PFSK-1 (cell line): Measurements from ENCODE around the gene RNF148.

Experiments used
- FOXP2 ChIP-seq: optimal IDR thresholded peaks from 2 replicates; pipeline ENCODE3; 2011; ENCODE audit warnings: borderline replicate concordance, control low read depth, inconsistent platforms; ENCODE audit not compliant: insufficient read depth; ENCODE audit errors: extremely low read length, extremely low read depth
- POLR2AphosphoS5 ChIP-seq: IDR thresholded peaks from 2 replicates; pipeline ENCODE4 v1.6.1; 2012; ENCODE audit warnings: low read depth, mild to moderate bottlenecking, control low read depth, low read length, moderate library complexity
- SIN3A ChIP-seq: IDR thresholded peaks from 2 replicates; pipeline ENCODE4 v1.6.1; 2012; ENCODE audit warnings: mild to moderate bottlenecking, low read length, moderate library complexity, borderline replicate concordance; ENCODE audit not compliant: insufficient read depth
- TAF1 ChIP-seq: IDR thresholded peaks from 2 replicates; pipeline ENCODE4 v1.6.1; 2012; ENCODE audit warnings: low read length, control low read depth, borderline replicate concordance; ENCODE audit not compliant: insufficient read depth
- TF ChIP-seq, protein P1 (sequence below), 2 experiments: IDR thresholded peaks; 2 replicates each; pipeline versions ENCODE4 v1.6.1 to v1.8.0; 2011 to 2012; ENCODE audit warnings: low read depth in 2 of 2, low read length in 2 of 2, control low read depth in 1 of 2, inconsistent platforms in 1 of 2, mild to moderate bottlenecking in 1 of 2, moderate library complexity in 1 of 2; ENCODE audit not compliant: insufficient read depth in 1 of 2

The RNF148 gene

DNA sequence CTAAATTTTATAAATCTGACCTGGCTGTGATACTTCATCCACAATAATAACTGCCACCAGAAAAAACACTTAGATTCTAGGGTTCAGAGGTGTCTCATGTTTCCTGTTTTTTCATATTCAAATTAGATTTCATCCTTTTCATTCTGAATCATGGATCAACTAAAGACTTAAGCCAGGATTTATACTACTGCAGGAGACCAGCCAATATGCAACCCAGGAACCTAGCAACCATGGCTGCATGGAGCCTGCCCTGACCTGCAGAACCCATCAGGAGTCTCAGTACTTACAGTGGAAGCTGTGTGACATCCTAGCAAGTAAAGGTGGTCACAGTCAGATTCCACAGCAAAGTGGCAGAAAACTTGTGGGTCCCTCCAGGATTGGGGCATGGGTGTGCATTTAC is 40.5 kb upstream of the RNF148 start:
- TF ChIP-seq FOXP2 (no peak), SIN3A (no peak), TAF1 (no peak), POLR2AphosphoS5 (no peak)
- TF ChIP-seq, protein P1, sequence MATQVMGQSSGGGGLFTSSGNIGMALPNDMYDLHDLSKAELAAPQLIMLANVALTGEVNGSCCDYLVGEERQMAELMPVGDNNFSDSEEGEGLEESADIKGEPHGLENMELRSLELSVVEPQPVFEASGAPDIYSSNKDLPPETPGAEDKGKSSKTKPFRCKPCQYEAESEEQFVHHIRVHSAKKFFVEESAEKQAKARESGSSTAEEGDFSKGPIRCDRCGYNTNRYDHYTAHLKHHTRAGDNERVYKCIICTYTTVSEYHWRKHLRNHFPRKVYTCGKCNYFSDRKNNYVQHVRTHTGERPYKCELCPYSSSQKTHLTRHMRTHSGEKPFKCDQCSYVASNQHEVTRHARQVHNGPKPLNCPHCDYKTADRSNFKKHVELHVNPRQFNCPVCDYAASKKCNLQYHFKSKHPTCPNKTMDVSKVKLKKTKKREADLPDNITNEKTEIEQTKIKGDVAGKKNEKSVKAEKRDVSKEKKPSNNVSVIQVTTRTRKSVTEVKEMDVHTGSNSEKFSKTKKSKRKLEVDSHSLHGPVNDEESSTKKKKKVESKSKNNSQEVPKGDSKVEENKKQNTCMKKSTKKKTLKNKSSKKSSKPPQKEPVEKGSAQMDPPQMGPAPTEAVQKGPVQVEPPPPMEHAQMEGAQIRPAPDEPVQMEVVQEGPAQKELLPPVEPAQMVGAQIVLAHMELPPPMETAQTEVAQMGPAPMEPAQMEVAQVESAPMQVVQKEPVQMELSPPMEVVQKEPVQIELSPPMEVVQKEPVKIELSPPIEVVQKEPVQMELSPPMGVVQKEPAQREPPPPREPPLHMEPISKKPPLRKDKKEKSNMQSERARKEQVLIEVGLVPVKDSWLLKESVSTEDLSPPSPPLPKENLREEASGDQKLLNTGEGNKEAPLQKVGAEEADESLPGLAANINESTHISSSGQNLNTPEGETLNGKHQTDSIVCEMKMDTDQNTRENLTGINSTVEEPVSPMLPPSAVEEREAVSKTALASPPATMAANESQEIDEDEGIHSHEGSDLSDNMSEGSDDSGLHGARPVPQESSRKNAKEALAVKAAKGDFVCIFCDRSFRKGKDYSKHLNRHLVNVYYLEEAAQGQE (IDR thresholded peaks at IDR 0.05; ENCODE audit: insufficient read depth in 1 of 2, low read depth in 2 of 2, low read length in 2 of 2), result no peak

DNA sequence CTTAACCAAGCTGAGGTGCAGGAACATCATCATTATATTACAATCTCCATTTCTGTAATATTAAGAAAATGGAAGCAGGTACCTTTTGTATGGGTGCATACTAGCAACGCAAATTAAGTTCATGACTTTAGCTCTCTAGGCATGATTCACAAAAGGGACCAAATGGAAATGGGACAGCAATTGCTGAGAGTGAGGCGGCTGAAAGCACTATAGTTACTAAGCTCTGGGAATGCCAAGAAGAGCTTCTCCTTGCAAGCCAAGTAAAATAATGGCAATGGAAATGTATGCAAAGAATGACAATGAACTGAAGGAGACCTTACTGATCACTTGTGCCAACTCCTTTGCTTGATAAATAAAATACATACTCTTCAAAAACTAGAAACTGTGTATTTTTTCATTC is 36.2 kb upstream of the RNF148 start:
- TF ChIP-seq TAF1, result no peak
- no peak for TF ChIP-seq SIN3A
- TF ChIP-seq FOXP2, result no peak
- TF ChIP-seq POLR2AphosphoS5, result no peak

DNA sequence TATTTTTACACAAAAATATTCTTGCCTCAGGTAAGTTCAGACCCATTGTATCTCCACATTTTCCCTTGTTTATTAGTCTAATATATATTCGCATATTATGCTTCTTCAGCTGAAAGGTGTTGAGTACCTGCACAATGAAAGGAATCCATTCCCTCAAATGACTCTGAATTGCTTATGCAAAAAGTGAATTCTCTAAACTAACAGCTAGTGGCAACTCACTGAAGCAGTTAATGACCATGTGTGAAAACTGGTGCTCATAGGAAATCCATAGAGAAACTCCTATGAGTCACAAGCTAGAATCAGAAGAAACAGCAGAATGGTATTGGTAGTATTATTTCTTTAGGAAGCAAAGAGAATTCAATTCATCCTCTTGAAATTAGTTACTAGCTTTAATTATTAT is 33.5 kb upstream of the RNF148 start:
- TF ChIP-seq TAF1 (no peak), SIN3A (no peak), FOXP2 (no peak), POLR2AphosphoS5 (no peak)
- TF ChIP-seq, protein P1 (IDR thresholded peaks at IDR 0.05; ENCODE audit: insufficient read depth in 1 of 2, low read depth in 2 of 2, low read length in 2 of 2), result no peak

DNA sequence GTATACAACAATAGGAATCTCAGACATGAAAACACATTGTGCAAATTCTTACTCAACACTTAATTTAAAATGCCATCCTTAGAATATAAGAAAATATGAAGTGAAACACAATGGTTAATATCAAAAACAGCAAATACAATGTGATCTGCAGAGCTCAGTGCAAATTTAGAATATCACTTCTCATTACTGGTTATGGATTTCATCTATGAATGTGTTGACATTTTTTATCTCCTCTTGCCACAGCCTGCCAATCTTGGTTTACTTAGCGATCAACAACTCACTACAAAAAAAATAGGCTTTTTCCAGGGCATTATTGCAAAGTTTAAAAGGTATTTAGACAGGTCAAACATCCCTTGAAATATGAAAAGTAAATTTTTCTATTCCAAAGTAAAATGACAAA is 25.0 kb upstream of the RNF148 start:
- TF ChIP-seq SIN3A, result no peak
- TF ChIP-seq, protein P1 (IDR thresholded peaks at IDR 0.05; ENCODE audit: insufficient read depth in 1 of 2, low read depth in 2 of 2, low read length in 2 of 2), result no peak
- no peak for TF ChIP-seq FOXP2
- no peak for TF ChIP-seq TAF1
- no peak for TF ChIP-seq POLR2AphosphoS5

DNA sequence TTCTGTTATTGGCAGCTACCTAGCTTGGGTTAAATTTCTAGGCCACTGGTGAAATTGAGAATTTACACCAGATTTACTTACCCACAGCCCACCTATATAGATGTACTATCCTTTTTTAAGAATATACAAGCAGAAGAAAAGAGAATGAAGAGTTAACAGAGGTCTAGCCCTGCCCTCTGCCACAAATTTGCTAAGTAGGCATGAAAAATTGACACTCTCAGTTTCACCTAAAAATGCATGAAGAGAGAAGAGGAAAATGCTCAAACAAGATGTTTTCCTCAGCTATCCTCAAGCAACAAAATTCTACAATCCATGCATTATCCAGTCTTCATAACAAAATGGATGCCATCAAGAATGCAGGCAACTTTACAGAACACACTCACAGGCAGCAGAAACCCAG is 24.6 kb upstream of the RNF148 start:
- TF ChIP-seq SIN3A (no peak), POLR2AphosphoS5 (no peak)

DNA sequence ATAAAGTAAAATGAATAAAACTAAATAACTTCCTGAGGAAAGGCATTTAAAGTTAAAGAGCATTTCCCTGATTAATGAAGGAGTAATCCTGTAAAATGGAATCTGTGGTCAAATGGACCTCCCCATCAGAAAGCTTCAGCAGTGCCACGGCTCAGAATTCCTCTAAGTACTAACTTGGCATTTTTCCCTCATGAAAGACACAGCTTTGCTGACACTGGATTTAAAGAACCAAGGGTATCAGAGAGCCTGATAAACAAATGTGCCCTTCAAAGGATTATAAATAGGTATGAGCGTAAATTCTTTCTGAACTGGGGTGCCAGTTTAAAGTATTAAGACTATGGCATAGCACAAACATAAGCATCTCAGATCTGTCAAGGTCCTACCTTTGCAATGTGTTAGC is 24.2 kb upstream of the RNF148 start:
- TF ChIP-seq TAF1, result no peak
- no peak for TF ChIP-seq POLR2AphosphoS5
- TF ChIP-seq, protein P1 (IDR thresholded peaks at IDR 0.05; ENCODE audit: insufficient read depth in 1 of 2, low read depth in 2 of 2, low read length in 2 of 2), result no peak
- TF ChIP-seq SIN3A, result no peak
- no peak for TF ChIP-seq FOXP2
